Chondrocyte (in vitro differentiated cells): Measurements from ENCODE around the gene GPR153. TPM values are rescaled to one million over a fixed set of nuclear protein-coding genes. Genes with fewer than 3 reads are reported as not detected.
"Not testable (repeated sequence)": the region's sequence is repeated elsewhere in the genome, so short reads cannot be mapped to it uniquely, and the experiment has no call there.

Source experiments
- DNase-seq: peaks from one replicate; pipeline ENCODE4 v3.0.0; 2021; ENCODE audit warnings: mixed read lengths, low spot score
- H3K27ac Mint-ChIP-seq: one replicate; pipeline ENCODE4 v1.8.0; 2021; ENCODE audit warnings: mild to moderate bottlenecking, moderate library complexity, mixed read lengths; ENCODE audit not compliant: unreplicated experiment
- H3K27me3 Mint-ChIP-seq: 2 replicates; pipeline ENCODE4 v1.8.0; 2021; ENCODE audit warnings: low read depth, mixed read lengths
- H3K36me3 Mint-ChIP-seq: 2 replicates; pipeline ENCODE4 v1.8.0; 2021; ENCODE audit warnings: low read depth, mixed read lengths
- H3K4me1 Mint-ChIP-seq: 2 replicates; pipeline ENCODE4 v1.8.0; 2021; ENCODE audit warnings: low read depth, mild to moderate bottlenecking, mixed read lengths
- H3K4me3 Mint-ChIP-seq: one replicate; pipeline ENCODE4 v1.8.0; 2021; ENCODE audit warnings: mild to moderate bottlenecking, moderate library complexity, mixed read lengths; ENCODE audit not compliant: unreplicated experiment
- H3K9me3 Mint-ChIP-seq: 2 replicates; pipeline ENCODE4 v1.8.0; 2021; ENCODE audit warnings: low read depth, mixed read lengths
- total RNA-seq: library from RNA; stranded (reverse); gene quantifications from 3 replicates; pipeline ENCODE4 v1.2.1, GENCODE V29; 2021
- TF ChIP-seq, protein P1 (sequence below): fragments of 200-600 bp; sonication (generic); IDR thresholded peaks from 2 replicates; pipeline ENCODE4 v1.5.0; 2021; ENCODE audit warnings: antibody characterized with exemption, mild to moderate bottlenecking, moderate library complexity

The GPR153 gene
- total RNA-seq, 1 donor from 2014 or later = 4.4 TPM

DNA sequence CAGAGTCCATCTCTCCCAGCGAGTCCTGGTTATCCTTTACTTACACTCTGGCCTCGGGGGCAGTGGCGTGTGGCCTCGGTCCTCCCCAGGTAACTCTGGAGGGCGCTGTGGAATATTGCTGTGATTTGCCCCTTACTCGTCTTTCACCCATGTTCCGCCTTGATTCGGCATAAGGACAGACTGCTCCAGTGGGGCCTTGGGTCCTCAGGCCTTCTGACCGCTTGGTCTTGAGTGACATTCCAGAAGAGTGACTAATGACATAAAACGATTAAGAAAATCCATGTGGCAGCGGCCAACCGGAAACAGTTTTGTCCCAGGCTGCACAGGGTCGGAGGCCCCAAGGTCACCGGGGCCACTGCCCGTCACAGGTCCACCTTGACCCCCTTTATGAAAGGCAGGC, 36.2 kb downstream of the GPR153 start:
- Mint-ChIP-seq H3K9me3 (no peaks in the 10 kb centered on the region), H3K4me1 (peaks cover 17% of the 10 kb centered on the region)

DNA sequence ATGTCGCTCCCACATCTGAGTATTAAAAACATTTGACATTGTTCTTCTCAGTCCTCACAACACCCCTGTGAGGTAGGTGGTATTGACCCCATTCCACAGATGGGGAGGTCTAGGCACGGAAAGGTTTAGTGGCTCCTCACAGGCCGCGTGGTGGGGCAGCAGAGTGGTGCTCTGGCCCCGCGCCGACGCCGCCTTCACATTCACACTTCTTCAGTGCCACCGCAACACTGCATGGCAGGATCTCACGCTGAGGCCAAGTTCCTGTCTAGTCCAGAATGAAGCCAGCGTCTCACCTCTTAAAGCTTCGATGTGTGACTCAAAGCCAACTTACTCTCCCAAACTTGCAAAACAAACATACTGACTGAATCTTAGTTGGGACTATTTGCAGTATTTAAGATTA, 37.3 kb downstream of the GPR153 start:
- H3K9me3 Mint-ChIP-seq = no peaks in the 10 kb centered on the region
- H3K4me1 Mint-ChIP-seq = peaks cover 17% of the 10 kb centered on the region
- DNase-seq = no peak
- H3K36me3 Mint-ChIP-seq = peaks cover 19% of the 10 kb centered on the region
- no peak overlapping the region for H3K4me3 Mint-ChIP-seq
- H3K27ac Mint-ChIP-seq = no peak overlapping the region
- TF ChIP-seq, protein P1, sequence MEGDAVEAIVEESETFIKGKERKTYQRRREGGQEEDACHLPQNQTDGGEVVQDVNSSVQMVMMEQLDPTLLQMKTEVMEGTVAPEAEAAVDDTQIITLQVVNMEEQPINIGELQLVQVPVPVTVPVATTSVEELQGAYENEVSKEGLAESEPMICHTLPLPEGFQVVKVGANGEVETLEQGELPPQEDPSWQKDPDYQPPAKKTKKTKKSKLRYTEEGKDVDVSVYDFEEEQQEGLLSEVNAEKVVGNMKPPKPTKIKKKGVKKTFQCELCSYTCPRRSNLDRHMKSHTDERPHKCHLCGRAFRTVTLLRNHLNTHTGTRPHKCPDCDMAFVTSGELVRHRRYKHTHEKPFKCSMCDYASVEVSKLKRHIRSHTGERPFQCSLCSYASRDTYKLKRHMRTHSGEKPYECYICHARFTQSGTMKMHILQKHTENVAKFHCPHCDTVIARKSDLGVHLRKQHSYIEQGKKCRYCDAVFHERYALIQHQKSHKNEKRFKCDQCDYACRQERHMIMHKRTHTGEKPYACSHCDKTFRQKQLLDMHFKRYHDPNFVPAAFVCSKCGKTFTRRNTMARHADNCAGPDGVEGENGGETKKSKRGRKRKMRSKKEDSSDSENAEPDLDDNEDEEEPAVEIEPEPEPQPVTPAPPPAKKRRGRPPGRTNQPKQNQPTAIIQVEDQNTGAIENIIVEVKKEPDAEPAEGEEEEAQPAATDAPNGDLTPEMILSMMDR = no peak
- H3K27me3 Mint-ChIP-seq = no peaks in the 10 kb centered on the region

More for the DNA sequence above, 36.2 kb downstream of the GPR153 start:
- TF ChIP-seq, protein P1 = no peak
- Mint-ChIP-seq H3K4me3 (no peak overlapping the region), H3K27me3 (no peaks in the 10 kb centered on the region), H3K36me3 (peaks cover 20% of the 10 kb centered on the region), H3K27ac (peak overlapping the region; percentile 22)
- DNase-seq = no peak

DNA sequence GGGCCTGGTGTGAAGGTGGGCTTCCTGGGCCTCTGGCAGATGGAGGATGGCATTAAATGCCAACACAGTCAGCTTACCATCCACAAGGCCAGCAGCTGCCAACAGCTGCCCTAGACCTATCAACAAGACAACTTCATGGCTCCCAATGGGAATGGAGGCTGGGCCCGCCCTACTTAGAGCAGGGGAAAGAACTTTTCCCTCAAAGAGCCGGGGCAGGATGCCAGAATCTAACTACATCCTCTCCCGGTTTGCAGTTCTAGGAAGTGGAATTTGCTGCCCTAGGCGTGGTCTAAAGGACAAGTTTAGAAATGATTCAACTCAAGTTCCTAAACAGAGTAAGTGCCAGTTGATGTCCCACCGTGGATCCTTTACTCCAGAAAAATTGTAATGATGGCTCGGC, 38.3 kb downstream of the GPR153 start:
- Mint-ChIP-seq H3K9me3 (no peaks in the 10 kb centered on the region), H3K4me1 (peaks cover 17% of the 10 kb centered on the region), H3K4me3 (no peak overlapping the region), H3K27me3 (no peaks in the 10 kb centered on the region), H3K27ac (peak overlapping the region; percentile 45), H3K36me3 (peaks cover 19% of the 10 kb centered on the region)
- TF ChIP-seq, protein P1 = no peak
- no peak for DNase-seq

DNA sequence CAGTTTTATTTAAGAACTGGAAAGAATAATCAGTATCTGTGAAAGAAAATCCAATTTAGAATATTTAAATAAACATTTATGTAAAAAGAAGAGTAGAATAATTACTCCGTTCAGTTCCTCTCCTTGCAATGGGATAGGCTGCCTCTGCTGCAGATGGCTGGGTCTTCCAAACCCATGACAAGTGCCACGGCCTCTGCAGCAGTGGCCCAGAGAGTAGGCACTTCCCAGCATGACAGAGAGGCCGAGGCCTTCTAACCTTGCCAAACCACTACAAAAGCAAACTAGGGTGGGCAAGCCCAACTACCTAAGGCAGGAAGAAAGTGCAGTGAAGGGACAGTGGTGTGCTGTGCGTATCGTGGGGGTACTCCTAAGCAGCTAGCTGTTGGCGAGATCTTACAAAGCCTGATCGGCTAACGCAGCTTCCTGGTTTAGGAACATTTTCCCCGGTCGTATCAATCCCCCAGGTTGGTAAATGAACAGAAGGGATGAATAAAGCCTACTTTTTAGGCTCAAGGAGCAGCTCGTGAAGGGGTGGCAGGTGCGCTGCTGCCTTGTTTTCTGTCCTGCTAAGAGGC, 39.6 kb downstream of the GPR153 start:
- Mint-ChIP-seq H3K36me3 (peaks cover 20% of the 10 kb centered on the region), H3K4me3 (no peak overlapping the region)

DNA sequence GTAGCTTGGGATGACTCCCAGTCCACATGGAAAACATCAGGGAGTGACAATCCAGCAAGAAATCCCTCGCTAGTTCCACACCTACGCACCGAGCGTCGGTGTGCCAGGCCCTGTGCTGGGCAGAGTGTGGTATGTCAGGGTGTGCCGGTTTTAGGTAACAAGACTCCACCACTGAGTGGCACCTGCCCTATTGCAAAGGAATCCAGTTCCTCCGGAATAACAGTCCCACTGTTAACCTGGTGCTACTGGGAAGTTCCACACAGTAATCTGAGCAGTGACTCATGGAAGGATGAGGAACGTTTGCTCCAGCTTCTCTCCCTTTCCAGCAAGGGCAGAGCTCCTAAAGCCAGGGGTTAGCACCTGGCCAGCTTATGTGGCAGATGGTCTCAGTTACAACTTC, 40.7 kb downstream of the GPR153 start:
- Mint-ChIP-seq H3K4me1 (peaks cover 15% of the 10 kb centered on the region), H3K9me3 (no peaks in the 10 kb centered on the region), H3K27ac (no peak overlapping the region), H3K36me3 (peaks cover 21% of the 10 kb centered on the region), H3K4me3 (no peak overlapping the region), H3K27me3 (no peaks in the 10 kb centered on the region)
- no peak for DNase-seq
- TF ChIP-seq, protein P1 = no peak

More for the DNA sequence above, 39.6 kb downstream of the GPR153 start:
- Mint-ChIP-seq H3K27ac (no peak overlapping the region), H3K9me3 (no peaks in the 10 kb centered on the region), H3K4me1 (peaks cover 16% of the 10 kb centered on the region), H3K27me3 (no peaks in the 10 kb centered on the region)
- no peak for DNase-seq
- TF ChIP-seq, protein P1 = no peak

DNA sequence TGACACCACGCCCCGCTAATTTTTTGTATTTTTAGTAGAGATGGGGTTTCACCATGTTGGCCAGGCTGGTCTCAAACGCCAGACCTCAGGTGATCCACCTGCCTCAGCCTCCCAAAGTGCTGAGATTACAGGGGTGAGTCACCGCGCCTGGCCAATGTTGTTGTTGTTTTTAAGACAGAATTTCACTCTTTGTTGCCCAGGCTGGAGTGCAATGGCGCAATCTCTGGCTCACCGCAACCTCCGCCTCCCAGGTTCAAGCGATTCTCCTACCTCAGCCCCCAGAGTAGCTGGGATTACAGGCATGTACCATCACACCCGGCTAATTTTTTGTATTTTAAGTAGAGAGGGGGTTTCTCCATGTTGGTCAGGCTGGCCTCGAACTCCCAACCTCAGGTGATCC, 41.3 kb downstream of the GPR153 start:
- not testable (repeated sequence) for DNase-seq, H3K9me3 Mint-ChIP-seq, H3K27me3 Mint-ChIP-seq, H3K4me1 Mint-ChIP-seq, H3K4me3 Mint-ChIP-seq, H3K27ac Mint-ChIP-seq
- H3K36me3 Mint-ChIP-seq = peaks cover 19% of the 10 kb centered on the region
